GM12875 (cell line): ENCODE measurements around the gene ROBO1.
"Not testable (repeated sequence)": the region's sequence is repeated elsewhere in the genome, so short reads cannot be mapped to it uniquely, and the experiment has no call there.

Experiments
- H3K4me3 ChIP-seq: one replicate; pipeline ENCODE4 v1.5.1; 2011; ENCODE audit warnings: low read depth, low read length, control low read depth
- CTCF ChIP-seq: IDR thresholded peaks from 2 replicates; pipeline ENCODE4 v1.5.1; 2011; ENCODE audit warnings: low read depth, mild to moderate bottlenecking, control low read depth, inconsistent platforms, low read length, moderate library complexity, borderline replicate concordance; ENCODE audit not compliant: insufficient read depth

The ROBO1 gene

GRCh38 chr3:78754066-78754743, 1013.6 kb downstream of the ROBO1 start:
- TF ChIP-seq CTCF: no peak
- H3K4me3 ChIP-seq: no peak overlapping the region

GRCh38 chr3:78751266-78751665, 1016.5 kb downstream of the ROBO1 start:
- H3K4me3 ChIP-seq: no peak overlapping the region
- no peak for TF ChIP-seq CTCF

- not testable (repeated sequence) for H3K4me3 ChIP-seq
Observed at GRCh38 chr3:78750291-78750690, 1017.5 kb downstream of the ROBO1 start.

GRCh38 chr3:78749056-78749455, 1018.7 kb downstream of the ROBO1 start:
- TF ChIP-seq CTCF: no peak

GRCh38 chr3:78745847-78746246, 1022.0 kb downstream of the ROBO1 start:
- no peak overlapping the region for H3K4me3 ChIP-seq
- TF ChIP-seq CTCF: no peak

More at GRCh38 chr3:78749056-78749455, 1018.7 kb downstream of the ROBO1 start:
- no peak overlapping the region for H3K4me3 ChIP-seq

GRCh38 chr3:78742491-78742890, 1025.3 kb downstream of the ROBO1 start:
- no peak for TF ChIP-seq CTCF
- no peak overlapping the region for H3K4me3 ChIP-seq

GRCh38 chr3:78742041-78742440, 1025.8 kb downstream of the ROBO1 start:
- H3K4me3 ChIP-seq: no peak overlapping the region
- TF ChIP-seq CTCF: no peak
